ENCODE results near the gene RTN4R. TPM values are rescaled to one million over a fixed set of nuclear protein-coding genes. Genes with fewer than 3 reads are reported as not detected.

The RTN4R gene
- total and polyA plus RNA-seq, 2 of the 8 experiments (the other 6 are each of a cell fraction or from before 2014, with no cell fraction given): 21.8 to 41.3 TPM

- Histone ChIP-seq H3K14ac (ENCODE audit: insufficient read length) (no peak overlapping the region), H3K56ac (replicated peaks; ENCODE audit: insufficient read length, low read depth, low read length) (peak overlapping the region; percentile 97), H2BK20ac (ENCODE audit: low read length) (no peak overlapping the region), H2BK120ac (replicated peaks; ENCODE audit: low read depth, low read length) (no peak overlapping the region), H3K18ac (ENCODE audit: extremely low read depth, low read length) (no peak overlapping the region), H3K9me3 (ENCODE audit: insufficient read depth in 2 of 2, low read depth in 1 of 2, low read length in 1 of 2) (0 out of 4 replicates have a peak, but pooled peaks cover 0 to 3% of the 10 kb centered on the region in 2 experiments), H3K4me2 (ENCODE audit: insufficient read depth in 1 of 2, low read depth in 2 of 2, low read length in 2 of 2) (no peak overlapping the region), H3K79me1 (ENCODE audit: low read depth, low read length) (peaks cover 11% of the 10 kb centered on the region), H4K5ac (ENCODE audit: insufficient read length, low read depth, low read length) (no peak overlapping the region), H2AFZ (ENCODE audit: low read length) (no peak overlapping the region), H2BK15ac (ENCODE audit: low read length) (no peak overlapping the region), H3K23me2 (ENCODE audit: low read depth, low read length) (peaks cover 8% of the 10 kb centered on the region; the same call in 1 of the 2 replicates), H2AK5ac (ENCODE audit: low read depth, low read length) (peak overlapping the region; percentile 32; the same call in 1 of the 2 replicates), H4K20me1 (replicated peaks in 1 of 2; ENCODE audit: control insufficient read depth in 1 of 2, insufficient read depth in 2 of 2, low read length in 2 of 2) (peaks cover 4 to 22% of the 10 kb centered on the region in 2 experiments), H3K36me3 (ENCODE audit: control insufficient read depth in 2 of 4, insufficient read depth in 4 of 4, low read length in 3 of 4) (no peaks in the 10 kb centered on the region), H3K4me1 (replicated peaks in 1 of 4; ENCODE audit: control insufficient read depth in 3 of 4, insufficient read depth in 4 of 4, low read length in 3 of 4) (peaks cover 0 to 2% (median under 1%) of the 10 kb centered on the region in 4 experiments; a peak in 4 of 7 replicates), H3K27me3 (replicated peaks in 1 of 4; ENCODE audit: control insufficient read depth in 3 of 4, extremely low read depth in 1 of 4, insufficient read depth in 3 of 4, low read length in 3 of 4) (no peaks in the 10 kb centered on the region), H3K79me2 (ENCODE audit: control insufficient read depth in 1 of 2, insufficient read depth in 2 of 2, low read length in 2 of 2) (peaks cover 0 to 11% of the 10 kb centered on the region in 2 experiments), H4K8ac (ENCODE audit: extremely low read depth, insufficient read depth, low read length) (no peak overlapping the region), H3K9ac (replicated peaks in 1 of 4; ENCODE audit: extremely low read depth in 1 of 4, low read depth in 3 of 4, low read length in 3 of 4) (no peak overlapping the region), H3K4me3 (ENCODE audit: extremely low read depth in 1 of 4, insufficient read depth in 2 of 4, low read depth in 3 of 4, low read length in 4 of 4) (no peak overlapping the region), H3K27ac (ENCODE audit: low read depth, low read length) (no peak overlapping the region), H3K4ac (replicated peaks; ENCODE audit: insufficient read length, low read depth, low read length) (no peak overlapping the region), H2BK12ac (ENCODE audit: low read depth, low read length) (no peak overlapping the region), H3K23ac (ENCODE audit: insufficient read length) (no peak overlapping the region), H4K91ac (replicated peaks; ENCODE audit: insufficient read length, low read length) (no peak overlapping the region), H2BK5ac (ENCODE audit: low read depth, low read length) (no peak overlapping the region)
- TF ChIP-seq ATF3 (IDR thresholded peaks at IDR 0.05; ENCODE audit: insufficient read depth, low read depth, low read length) (no peak), RXRA (IDR thresholded peaks at IDR 0.05; ENCODE audit: insufficient read depth, low read depth, low read length) (no peak), SIN3A (conservative IDR thresholded peaks at IDR 0.05 in 1 of 2, IDR thresholded peaks at IDR 0.05 in 1 of 2; ENCODE audit: low read depth in 1 of 2, low read length in 2 of 2) (no peak), CREB1 (IDR thresholded peaks at IDR 0.05) (no peak), BRCA1 (IDR thresholded peaks at IDR 0.05; ENCODE audit: low read depth, low read length) (no peak), HDAC6 (IDR thresholded peaks at IDR 0.05; ENCODE audit: low read depth, low read length) (no peak), SUZ12 (IDR thresholded peaks at IDR 0.05; ENCODE audit: low read length) (no peak), NANOG (IDR thresholded peaks at IDR 0.05; ENCODE audit: insufficient read depth, low read depth, low read length, poor library complexity, severe bottlenecking) (no peak), TEAD4 (IDR thresholded peaks at IDR 0.05; ENCODE audit: low read depth, low read length) (no peak), EP300 (IDR thresholded peaks at IDR 0.05; ENCODE audit: borderline replicate concordance in 1 of 2, low read depth in 2 of 2, low read length in 2 of 2) (no peak), POLR2AphosphoS5 (IDR thresholded peaks at IDR 0.05; ENCODE audit: low read depth, low read length) (no peak), GTF2F1 (IDR thresholded peaks at IDR 0.05; ENCODE audit: borderline replicate concordance, low read depth, low read length) (no peak)
- TF ChIP-seq, protein P1, sequence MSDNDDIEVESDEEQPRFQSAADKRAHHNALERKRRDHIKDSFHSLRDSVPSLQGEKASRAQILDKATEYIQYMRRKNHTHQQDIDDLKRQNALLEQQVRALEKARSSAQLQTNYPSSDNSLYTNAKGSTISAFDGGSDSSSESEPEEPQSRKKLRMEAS (IDR thresholded peaks at IDR 0.05): no peak
- FAIRE-seq (no peak), DNase-seq (ENCODE audit: low read depth in 1 of 2, low spot score in 2 of 2) (no peak)
- POLR2A ChIA-PET (ENCODE audit: partially characterized antibody): no interaction called here
- WGBS, 2 experiments (ENCODE audit: extremely low coverage in 1 of 2, insufficient coverage in 1 of 2, insufficient read length in 1 of 2, insufficient replicate concordance in 2 of 2, low coverage in 1 of 2, low lambda C conversion rate in 2 of 2, missing lambda C conversion rate in 1 of 2): 91% methylated on average over 5 of the region's 5 CpGs; no CpG with 5 or more reads in 1 of the 2 experiments
- CTCF ChIA-PET (ENCODE audit: partially characterized antibody): no interaction called here
These were observed 16.1 kb downstream of the RTN4R start for GRCh38 chr22:20251981-20252380.

Measured in H1 (cell line).